ENCODE data around the gene SAC3D1. TPM values are rescaled to one million over a fixed set of nuclear protein-coding genes. Genes with fewer than 3 reads are reported as not detected.

Gene SAC3D1
- total RNA-seq, 6 experiments from 2014 or later: 4.2 to 13.8 (median 5.8) TPM

GRCh38 chr11:65063532-65063931, 22.5 kb downstream of the SAC3D1 start:
- Histone ChIP-seq H3K9me3 (no peaks in the 10 kb centered on the region), H3K27me3 (no peaks in the 10 kb centered on the region), H3K27ac (no peak overlapping the region), H3K4me3 (no peak overlapping the region), H3K36me3 (no peaks in the 10 kb centered on the region), H3K4me1 (no peaks in the 10 kb centered on the region)
- DNase-seq (no peak), ATAC-seq (no peak)
- TF ChIP-seq CTCF (IDR thresholded peaks at IDR 0.05) (no peak), POLR2A (IDR thresholded peaks at IDR 0.05) (no peak)
- intact Hi-C loops (cut with DNase I): no loop called here
- no CpG with 5 or more reads among the region's 3 CpGs for WGBS (ENCODE audit: insufficient coverage, low coverage, low lambda C conversion rate, missing lambda C conversion rate)

- TF ChIP-seq CTCF (IDR thresholded peaks at IDR 0.05) (no peak), POLR2A (IDR thresholded peaks at IDR 0.05) (no peak)
- no peak for ATAC-seq
- Histone ChIP-seq H3K4me3 (no peak overlapping the region), H3K4me1 (no peaks in the 10 kb centered on the region), H3K27me3 (no peaks in the 10 kb centered on the region), H3K36me3 (no peaks in the 10 kb centered on the region), H3K27ac (no peak overlapping the region), H3K9me3 (no peaks in the 10 kb centered on the region)
- intact Hi-C loops (cut with DNase I): no loop called here
- WGBS (ENCODE audit: insufficient coverage, low coverage, low lambda C conversion rate, missing lambda C conversion rate): 100% methylated on average over 4 of the region's 4 CpGs
- DNase-seq: no peak
Measured at GRCh38 chr11:65064847-65065240, 23.8 kb downstream of the SAC3D1 start.

- no peaks in the 10 kb centered on the region for H3K36me3 ChIP-seq
- ATAC-seq: no peak
- no peak for TF ChIP-seq POLR2A (IDR thresholded peaks at IDR 0.05)
- TF ChIP-seq CTCF (IDR thresholded peaks at IDR 0.05): no peak
Measured at GRCh38 chr11:65065851-65066250, 24.8 kb downstream of the SAC3D1 start.

GRCh38 chr11:65066315-65066714, 25.3 kb downstream of the SAC3D1 start:
- no peaks in the 10 kb centered on the region for H3K27me3 ChIP-seq
- H3K36me3 ChIP-seq: no peaks in the 10 kb centered on the region
- WGBS (ENCODE audit: insufficient coverage, low coverage, low lambda C conversion rate, missing lambda C conversion rate): 86% methylated on average over 5 of the region's 11 CpGs
- ATAC-seq (no peak), DNase-seq (no peak)
- no peak overlapping the region for H3K4me3 ChIP-seq
- intact Hi-C loops (cut with DNase I): no loop called here
- no peak overlapping the region for H3K27ac ChIP-seq
- no peaks in the 10 kb centered on the region for H3K4me1 ChIP-seq
- no peak for TF ChIP-seq CTCF (IDR thresholded peaks at IDR 0.05)
- no peak for TF ChIP-seq POLR2A (IDR thresholded peaks at IDR 0.05)
- no peaks in the 10 kb centered on the region for H3K9me3 ChIP-seq

More at GRCh38 chr11:65065851-65066250, 24.8 kb downstream of the SAC3D1 start:
- Histone ChIP-seq H3K27me3 (no peaks in the 10 kb centered on the region), H3K4me1 (no peaks in the 10 kb centered on the region), H3K4me3 (no peak overlapping the region), H3K27ac (no peak overlapping the region), H3K9me3 (no peaks in the 10 kb centered on the region)
- 75% methylated on average over 5 of the region's 7 CpGs for WGBS (ENCODE audit: insufficient coverage, low coverage, low lambda C conversion rate, missing lambda C conversion rate)
- intact Hi-C loops (cut with DNase I): no loop called here
- DNase-seq: no peak

- intact Hi-C loops (cut with DNase I): no loop called here
- Histone ChIP-seq H3K27me3 (no peaks in the 10 kb centered on the region), H3K9me3 (no peaks in the 10 kb centered on the region), H3K27ac (no peak overlapping the region), H3K4me3 (no peak overlapping the region), H3K4me1 (no peaks in the 10 kb centered on the region), H3K36me3 (no peaks in the 10 kb centered on the region)
- ATAC-seq: no peak
- no CpG with 5 or more reads among the region's 4 CpGs for WGBS (ENCODE audit: insufficient coverage, low coverage, low lambda C conversion rate, missing lambda C conversion rate)
- no peak for TF ChIP-seq POLR2A (IDR thresholded peaks at IDR 0.05)
- TF ChIP-seq CTCF (IDR thresholded peaks at IDR 0.05): no peak
- DNase-seq: no peak
Measured at GRCh38 chr11:65066805-65067291, 25.8 kb downstream of the SAC3D1 start.

Measured in right lobe of liver (tissue), 6 donors.